D721Med (cell line): ENCODE data around the gene PCBP3.

Experiments used
- DNase-seq: peaks from one replicate; pipeline ENCODE4 v3.0.0; 2011; ENCODE audit warnings: low spot score; ENCODE audit not compliant: insufficient read length
- FAIRE-seq: peaks from 2 replicates; lab custom pipeline; 2011; peaks lifted over from hg19 to GRCh38; lab: Jason Lieb, UNC
- CTCF ChIP-seq: IDR thresholded peaks from 2 replicates; pipeline ENCODE4 v1.5.1; 2012; ENCODE audit warnings: mild to moderate bottlenecking, control low read depth; ENCODE audit not compliant: insufficient read depth; ENCODE audit errors: missing control alignments

PCBP3 gene

GRCh38 chr21:45920824-45921600, 277.5 kb downstream of the PCBP3 start:
- DNase-seq (no peak), FAIRE-seq (no peak)
- TF ChIP-seq CTCF, result no peak

- FAIRE-seq, result no peak
- DNase-seq, result no peak
- no peak for TF ChIP-seq CTCF
These were observed 278.4 kb downstream of the PCBP3 start for GRCh38 chr21:45921917-45922316.

GRCh38 chr21:45922648-45923047, 279.1 kb downstream of the PCBP3 start:
- no peak for FAIRE-seq
- DNase-seq, result no peak
- TF ChIP-seq CTCF, result no peak

GRCh38 chr21:45923146-45923545, 279.6 kb downstream of the PCBP3 start:
- FAIRE-seq (no peak), DNase-seq (no peak)
- peak; percentile 14 for TF ChIP-seq CTCF

- FAIRE-seq (no peak), DNase-seq (no peak)
These were observed 282.8 kb downstream of the PCBP3 start for GRCh38 chr21:45926281-45926680.

GRCh38 chr21:45927032-45927431, 283.5 kb downstream of the PCBP3 start:
- no peak for TF ChIP-seq CTCF
- DNase-seq (no peak), FAIRE-seq (no peak)

More at GRCh38 chr21:45926281-45926680, 282.8 kb downstream of the PCBP3 start:
- TF ChIP-seq CTCF, result no peak

GRCh38 chr21:45927851-45928850, 284.6 kb downstream of the PCBP3 start:
- DNase-seq (no peak), FAIRE-seq (no peak)
- no peak for TF ChIP-seq CTCF
